ENCODE measurements around the gene USP17L22. TPM values are rescaled to one million over a fixed set of nuclear protein-coding genes. Genes with fewer than 3 reads are reported as not detected.
"Not testable (repeated sequence)": the region's sequence is repeated elsewhere in the genome, so short reads cannot be mapped to it uniquely, and the experiment has no call there.

USP17L22 gene
- total RNA-seq: not detected in 2 replicates

DNA sequence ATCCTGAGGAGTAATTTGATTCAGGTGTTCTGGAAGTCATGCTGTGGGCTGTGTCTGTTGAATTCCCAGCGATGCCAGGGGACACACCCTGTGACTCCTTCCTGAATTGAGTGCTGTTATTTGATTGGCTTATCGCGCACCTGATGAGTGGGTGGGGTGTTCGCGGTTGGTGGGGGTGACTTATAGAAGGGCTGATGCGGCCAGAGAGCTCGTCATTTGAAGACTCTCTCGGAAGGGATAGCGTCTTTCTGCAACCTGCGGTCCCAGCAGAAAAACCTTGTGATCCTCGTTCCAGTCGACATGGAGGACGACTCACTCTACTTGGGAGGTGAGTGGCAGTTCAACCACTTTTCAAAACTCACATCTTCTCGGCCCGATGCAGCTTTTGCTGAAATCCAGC is at the start of gene USP17L22:
Gene USP17L22, plus strand, starts transcription at position 301 of the 400 bp plus-strand sequence. Its CDS starts 0 bp downstream, at position 301.
- H3K4me2 ChIP-seq (ENCODE audit: insufficient read depth, low read length); H3K27ac ChIP-seq (ENCODE audit: low read depth, low read length); H3K36me3 ChIP-seq (ENCODE audit: insufficient read depth, low read length); H3K9me3 ChIP-seq (ENCODE audit: low read depth, low read length); H3K79me2 ChIP-seq (ENCODE audit: insufficient read depth, low read length); H3K4me1 ChIP-seq (ENCODE audit: insufficient read depth, low read length); DNase-seq (ENCODE audit: insufficient read length, low spot score, missing footprints); H3K27me3 ChIP-seq (ENCODE audit: insufficient read depth, low read length); H3K4me3 ChIP-seq (ENCODE audit: insufficient read depth, low read length); H2AFZ ChIP-seq (ENCODE audit: low read length); H4K20me1 ChIP-seq (ENCODE audit: insufficient read depth, low read length): not testable (repeated sequence)

- DNase-seq (ENCODE audit: insufficient read length, low spot score, missing footprints); H3K4me3 ChIP-seq (ENCODE audit: insufficient read depth, low read length); H3K79me2 ChIP-seq (ENCODE audit: insufficient read depth, low read length); H3K4me1 ChIP-seq (ENCODE audit: insufficient read depth, low read length); H3K9me3 ChIP-seq (ENCODE audit: low read depth, low read length); H3K36me3 ChIP-seq (ENCODE audit: insufficient read depth, low read length); H2AFZ ChIP-seq (ENCODE audit: low read length); H3K27ac ChIP-seq (ENCODE audit: low read depth, low read length); H4K20me1 ChIP-seq (ENCODE audit: insufficient read depth, low read length); H3K4me2 ChIP-seq (ENCODE audit: insufficient read depth, low read length); H3K27me3 ChIP-seq (ENCODE audit: insufficient read depth, low read length): not testable (repeated sequence)
Observed at GRCh38 chr4:9219852-9220251, 47.6 kb upstream of the USP17L22 start, which contains the start of gene USP17L12. Gene USP17L12 (plus strand): TSS chr4:9220152. CDS start chr4:9220152, 0 bp downstream.

DNA sequence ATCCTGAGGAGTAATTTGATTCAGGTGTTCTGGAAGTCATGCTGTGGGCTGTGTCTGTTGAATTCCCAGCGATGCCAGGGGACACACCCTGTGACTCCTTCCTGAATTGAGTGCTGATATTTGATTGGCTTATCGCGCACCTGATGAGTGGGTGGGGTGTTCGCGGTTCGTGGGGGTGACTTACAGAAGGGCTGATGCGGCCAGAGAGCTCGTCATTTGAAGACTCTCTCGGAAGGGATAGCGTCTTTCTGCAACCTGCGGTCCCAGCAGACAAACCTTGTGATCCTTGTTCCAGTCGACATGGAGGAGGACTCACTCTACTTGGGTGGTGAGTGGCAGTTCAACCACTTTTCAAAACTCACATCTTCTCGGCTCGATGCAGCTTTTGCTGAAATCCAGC is 42.8 kb upstream of the USP17L22 start, which contains the start of gene USP17L13:
Gene USP17L13, plus strand, starts transcription at position 301 of the 400 bp plus-strand sequence. Its CDS starts 0 bp downstream, at position 301.
- H2AFZ ChIP-seq (ENCODE audit: low read length); DNase-seq (ENCODE audit: insufficient read length, low spot score, missing footprints); H3K4me3 ChIP-seq (ENCODE audit: insufficient read depth, low read length); H3K4me1 ChIP-seq (ENCODE audit: insufficient read depth, low read length); H3K36me3 ChIP-seq (ENCODE audit: insufficient read depth, low read length); H4K20me1 ChIP-seq (ENCODE audit: insufficient read depth, low read length); H3K27me3 ChIP-seq (ENCODE audit: insufficient read depth, low read length); H3K9me3 ChIP-seq (ENCODE audit: low read depth, low read length); H3K79me2 ChIP-seq (ENCODE audit: insufficient read depth, low read length); H3K4me2 ChIP-seq (ENCODE audit: insufficient read depth, low read length); H3K27ac ChIP-seq (ENCODE audit: low read depth, low read length): not testable (repeated sequence)

- H3K9me3 ChIP-seq (ENCODE audit: low read depth, low read length); H2AFZ ChIP-seq (ENCODE audit: low read length); H3K4me2 ChIP-seq (ENCODE audit: insufficient read depth, low read length); H3K4me3 ChIP-seq (ENCODE audit: insufficient read depth, low read length); H3K4me1 ChIP-seq (ENCODE audit: insufficient read depth, low read length); H3K27ac ChIP-seq (ENCODE audit: low read depth, low read length); H3K36me3 ChIP-seq (ENCODE audit: insufficient read depth, low read length); DNase-seq (ENCODE audit: insufficient read length, low spot score, missing footprints); H3K27me3 ChIP-seq (ENCODE audit: insufficient read depth, low read length); H3K79me2 ChIP-seq (ENCODE audit: insufficient read depth, low read length); H4K20me1 ChIP-seq (ENCODE audit: insufficient read depth, low read length): not testable (repeated sequence)
Observed at GRCh38 chr4:9230249-9230648, 37.2 kb upstream of the USP17L22 start.

DNA sequence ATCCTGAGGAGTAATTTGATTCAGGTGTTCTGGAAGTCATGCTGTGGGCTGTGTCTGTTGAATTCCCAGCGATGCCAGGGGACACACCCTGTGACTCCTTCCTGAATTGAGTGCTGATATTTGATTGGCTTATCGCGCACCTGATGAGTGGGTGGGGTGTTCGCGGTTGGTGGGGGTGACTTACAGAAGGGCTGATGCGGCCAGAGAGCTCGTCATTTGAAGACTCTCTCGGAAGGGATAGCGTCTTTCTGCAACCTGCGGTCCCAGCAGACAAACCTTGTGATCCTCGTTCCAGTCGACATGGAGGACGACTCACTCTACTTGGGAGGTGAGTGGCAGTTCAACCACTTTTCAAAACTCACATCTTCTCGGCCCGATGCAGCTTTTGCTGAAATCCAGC is 33.3 kb upstream of the USP17L22 start, which contains the start of gene USP17L15:
Gene USP17L15, plus strand, starts transcription at position 301 of the 400 bp plus-strand sequence. Its CDS starts 0 bp downstream, at position 301.
- H3K4me1 ChIP-seq (ENCODE audit: insufficient read depth, low read length); H3K4me3 ChIP-seq (ENCODE audit: insufficient read depth, low read length); H4K20me1 ChIP-seq (ENCODE audit: insufficient read depth, low read length); H3K27me3 ChIP-seq (ENCODE audit: insufficient read depth, low read length); H3K9me3 ChIP-seq (ENCODE audit: low read depth, low read length); H2AFZ ChIP-seq (ENCODE audit: low read length); H3K36me3 ChIP-seq (ENCODE audit: insufficient read depth, low read length); H3K4me2 ChIP-seq (ENCODE audit: insufficient read depth, low read length); DNase-seq (ENCODE audit: insufficient read length, low spot score, missing footprints); H3K79me2 ChIP-seq (ENCODE audit: insufficient read depth, low read length); H3K27ac ChIP-seq (ENCODE audit: low read depth, low read length): not testable (repeated sequence)

- not testable (repeated sequence) for H3K4me1 ChIP-seq (ENCODE audit: insufficient read depth, low read length); H3K79me2 ChIP-seq (ENCODE audit: insufficient read depth, low read length); H3K27ac ChIP-seq (ENCODE audit: low read depth, low read length); H4K20me1 ChIP-seq (ENCODE audit: insufficient read depth, low read length); H3K36me3 ChIP-seq (ENCODE audit: insufficient read depth, low read length); H3K27me3 ChIP-seq (ENCODE audit: insufficient read depth, low read length); DNase-seq (ENCODE audit: insufficient read length, low spot score, missing footprints); H3K4me3 ChIP-seq (ENCODE audit: insufficient read depth, low read length); H2AFZ ChIP-seq (ENCODE audit: low read length); H3K9me3 ChIP-seq (ENCODE audit: low read depth, low read length); H3K4me2 ChIP-seq (ENCODE audit: insufficient read depth, low read length)
Observed at GRCh38 chr4:9238461-9238860, 29.0 kb upstream of the USP17L22 start.

- not testable (repeated sequence) for H4K20me1 ChIP-seq (ENCODE audit: insufficient read depth, low read length); H3K79me2 ChIP-seq (ENCODE audit: insufficient read depth, low read length); H3K9me3 ChIP-seq (ENCODE audit: low read depth, low read length); H3K4me1 ChIP-seq (ENCODE audit: insufficient read depth, low read length); H3K4me2 ChIP-seq (ENCODE audit: insufficient read depth, low read length); H3K4me3 ChIP-seq (ENCODE audit: insufficient read depth, low read length); H3K27ac ChIP-seq (ENCODE audit: low read depth, low read length); H2AFZ ChIP-seq (ENCODE audit: low read length); H3K36me3 ChIP-seq (ENCODE audit: insufficient read depth, low read length); DNase-seq (ENCODE audit: insufficient read length, low spot score, missing footprints); H3K27me3 ChIP-seq (ENCODE audit: insufficient read depth, low read length)
Observed at GRCh38 chr4:9243579-9243978, 23.8 kb upstream of the USP17L22 start, which contains the start of gene USP17L17. Gene USP17L17 (plus strand): TSS chr4:9243879. CDS start chr4:9243879, 0 bp downstream.

- not testable (repeated sequence) for DNase-seq (ENCODE audit: insufficient read length, low spot score, missing footprints); H3K27me3 ChIP-seq (ENCODE audit: insufficient read depth, low read length); H3K36me3 ChIP-seq (ENCODE audit: insufficient read depth, low read length); H3K27ac ChIP-seq (ENCODE audit: low read depth, low read length); H3K9me3 ChIP-seq (ENCODE audit: low read depth, low read length); H3K4me2 ChIP-seq (ENCODE audit: insufficient read depth, low read length); H3K79me2 ChIP-seq (ENCODE audit: insufficient read depth, low read length); H3K4me1 ChIP-seq (ENCODE audit: insufficient read depth, low read length); H4K20me1 ChIP-seq (ENCODE audit: insufficient read depth, low read length); H2AFZ ChIP-seq (ENCODE audit: low read length); H3K4me3 ChIP-seq (ENCODE audit: insufficient read depth, low read length)
Observed at GRCh38 chr4:9247953-9248680, 19.3 kb upstream of the USP17L22 start, which contains the start of gene USP17L18. Gene USP17L18 (plus strand): TSS chr4:9248630. CDS start chr4:9248630, 0 bp downstream.

- H3K4me3 ChIP-seq (ENCODE audit: insufficient read depth, low read length); H2AFZ ChIP-seq (ENCODE audit: low read length); H3K4me2 ChIP-seq (ENCODE audit: insufficient read depth, low read length); H3K27me3 ChIP-seq (ENCODE audit: insufficient read depth, low read length); H4K20me1 ChIP-seq (ENCODE audit: insufficient read depth, low read length); H3K27ac ChIP-seq (ENCODE audit: low read depth, low read length); H3K79me2 ChIP-seq (ENCODE audit: insufficient read depth, low read length); H3K4me1 ChIP-seq (ENCODE audit: insufficient read depth, low read length); H3K9me3 ChIP-seq (ENCODE audit: low read depth, low read length); H3K36me3 ChIP-seq (ENCODE audit: insufficient read depth, low read length); DNase-seq (ENCODE audit: insufficient read length, low spot score, missing footprints): not testable (repeated sequence)
Observed at GRCh38 chr4:9253078-9253477, 14.3 kb upstream of the USP17L22 start, which contains the start of gene USP17L19. Gene USP17L19 (plus strand): TSS chr4:9253378. CDS start chr4:9253378, 0 bp downstream.

Data from osteoblast (primary cell).